Measurements from ENCODE around the gene MMP7.

The MMP7 gene

GRCh38 chr11:102493524-102493923 is 37.0 kb downstream of the MMP7 start:
- DNase-seq = no peak

DNA sequence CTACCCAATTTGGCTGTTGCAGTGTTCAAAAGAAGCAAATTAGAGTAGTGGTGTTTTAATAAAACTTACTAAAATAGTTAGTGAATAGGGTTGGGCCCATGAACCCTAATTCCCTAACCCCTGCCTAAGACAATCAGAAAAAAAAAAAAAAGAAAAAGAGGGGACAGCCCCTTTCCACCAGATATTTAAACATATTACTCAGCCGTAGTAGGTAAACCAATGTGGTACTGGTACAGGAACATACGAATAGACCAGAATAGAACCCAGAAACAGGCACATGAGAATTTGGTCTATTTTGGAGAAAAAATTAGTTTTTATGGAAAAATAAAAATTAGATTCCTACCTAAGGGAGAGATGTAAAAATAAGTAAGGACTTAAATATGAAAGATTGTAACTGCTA is 38.6 kb downstream of the MMP7 start:
- no peak for DNase-seq

GRCh38 chr11:102489186-102490145 is 41.1 kb downstream of the MMP7 start:
- no peak for DNase-seq

- no peak for DNase-seq
Measured at GRCh38 chr11:102488208-102488607, 42.3 kb downstream of the MMP7 start.

DNA sequence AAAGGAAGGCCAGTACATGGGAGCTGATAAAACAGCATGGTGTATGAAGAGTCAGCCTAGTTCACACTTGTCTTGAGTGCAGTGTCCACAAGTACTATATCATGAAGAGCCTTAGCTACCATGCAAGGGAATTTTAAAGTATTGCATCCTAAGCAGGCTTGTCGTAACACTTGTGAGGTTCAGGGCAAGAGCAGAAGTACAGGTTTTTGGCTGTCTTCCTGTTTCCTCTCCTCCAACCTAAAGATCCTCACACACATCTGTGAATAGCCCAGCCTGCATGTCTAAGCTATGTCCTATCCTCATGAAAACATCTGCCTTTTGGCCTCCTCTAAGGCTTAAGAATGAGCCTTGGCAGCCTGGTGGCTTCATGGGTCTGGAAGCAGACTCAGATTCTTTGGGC is 43.3 kb downstream of the MMP7 start:
- no peak for DNase-seq

DNA sequence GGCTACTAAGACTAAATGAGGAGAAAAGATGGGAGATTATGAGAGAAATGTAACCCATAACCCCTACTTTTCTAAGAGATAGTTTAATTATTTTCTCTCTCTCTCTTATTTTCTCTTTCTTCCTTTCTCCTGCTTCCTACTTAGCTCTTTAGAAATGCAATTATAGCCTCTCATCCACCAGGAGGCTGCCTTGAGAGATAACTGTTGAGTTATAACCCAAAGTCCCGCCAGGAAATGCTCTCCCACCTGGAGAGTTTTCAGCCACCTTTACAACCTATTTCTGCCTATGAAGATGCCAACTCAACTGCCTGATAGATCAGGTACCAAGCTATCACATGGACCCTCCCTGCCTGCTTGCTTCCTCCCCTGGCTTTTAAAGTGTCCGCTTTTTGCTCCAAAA is 44.0 kb downstream of the MMP7 start:
- no peak for DNase-seq

GRCh38 chr11:102485095-102485722 is 45.3 kb downstream of the MMP7 start:
- no peak for DNase-seq

- no peak for DNase-seq
Measured at GRCh38 chr11:102482433-102482832, 48.1 kb downstream of the MMP7 start.

- no peak for DNase-seq
Measured at GRCh38 chr11:102479733-102480132, 50.8 kb downstream of the MMP7 start.

DNA sequence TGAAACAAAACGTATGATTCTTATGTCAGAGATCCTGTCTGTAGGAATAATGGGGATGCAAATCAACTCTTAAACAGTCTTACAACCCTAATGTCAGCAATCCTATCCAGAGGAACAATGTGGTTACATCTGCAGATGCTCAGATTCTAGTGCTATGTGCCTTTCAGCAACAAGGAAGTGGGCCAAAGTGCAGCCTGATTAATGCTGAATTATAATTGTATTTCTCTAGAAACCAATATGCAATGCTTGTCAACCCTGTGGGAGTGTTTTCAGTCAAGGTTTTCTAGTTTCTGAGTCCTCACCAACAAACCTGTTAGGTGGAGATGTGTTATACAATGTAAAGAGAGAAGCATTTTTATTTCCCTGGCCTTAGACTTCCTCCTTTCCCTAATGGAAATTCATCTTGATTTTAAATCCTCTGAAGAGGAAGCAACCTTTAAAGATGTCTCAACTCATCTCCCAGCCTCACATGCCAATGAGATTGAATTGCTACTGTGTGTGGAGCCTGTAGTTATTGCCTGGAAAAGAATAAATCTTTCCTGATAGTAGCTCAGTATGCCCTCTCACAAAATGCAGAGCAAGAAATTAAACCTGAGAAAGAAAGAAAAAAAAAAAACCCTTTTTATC is 51.8 kb downstream of the MMP7 start:
- DNase-seq = no peak

GRCh38 chr11:102476812-102477211 is 53.7 kb downstream of the MMP7 start:
- no peak for DNase-seq

DNA sequence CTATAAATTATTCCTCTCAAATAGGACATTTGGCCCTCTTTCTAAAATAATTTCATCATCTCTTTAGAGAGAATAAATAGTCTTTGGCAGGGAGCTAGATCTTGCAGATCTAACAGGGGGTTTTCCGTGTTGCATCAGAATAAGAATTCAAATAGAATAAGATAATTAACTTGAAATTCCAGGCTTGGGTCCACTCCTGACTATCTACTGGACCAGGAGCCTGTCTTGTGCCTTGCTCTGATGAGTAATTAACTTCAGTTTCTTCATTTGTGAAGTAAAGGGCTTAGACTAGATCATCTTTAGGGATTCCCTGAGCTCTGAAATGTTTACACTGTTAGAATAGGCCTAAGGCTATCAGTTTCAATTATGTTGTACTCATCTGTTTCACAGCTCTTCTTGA is 54.5 kb downstream of the MMP7 start:
- no peak for DNase-seq

GRCh38 chr11:102473543-102473942 is 57.0 kb downstream of the MMP7 start:
- no peak for DNase-seq

DNA sequence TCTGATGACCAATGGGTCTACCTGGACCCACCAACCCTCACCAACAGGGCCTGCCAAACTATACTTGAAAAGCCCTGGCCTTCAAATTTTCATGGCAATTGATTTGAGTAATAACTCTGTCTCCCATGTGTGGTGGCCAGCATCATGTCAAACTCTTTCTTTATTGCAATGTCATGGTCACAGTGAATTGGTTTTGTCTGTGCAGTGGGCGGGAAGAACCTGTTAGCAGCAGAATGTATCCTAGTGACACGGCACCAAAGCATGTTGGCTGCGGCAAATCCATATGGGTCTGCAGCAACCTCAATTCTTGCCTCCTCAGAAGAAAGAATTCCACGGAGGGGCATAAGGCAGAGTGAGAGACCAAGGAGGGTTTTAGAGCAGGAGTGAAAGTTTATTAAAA is 58.4 kb downstream of the MMP7 start:
- no peak for DNase-seq

- DNase-seq = no peak
Measured at GRCh38 chr11:102471474-102471873, 59.1 kb downstream of the MMP7 start.
